ENCODE measurements around the gene DCXR.

The DCXR gene

DNA sequence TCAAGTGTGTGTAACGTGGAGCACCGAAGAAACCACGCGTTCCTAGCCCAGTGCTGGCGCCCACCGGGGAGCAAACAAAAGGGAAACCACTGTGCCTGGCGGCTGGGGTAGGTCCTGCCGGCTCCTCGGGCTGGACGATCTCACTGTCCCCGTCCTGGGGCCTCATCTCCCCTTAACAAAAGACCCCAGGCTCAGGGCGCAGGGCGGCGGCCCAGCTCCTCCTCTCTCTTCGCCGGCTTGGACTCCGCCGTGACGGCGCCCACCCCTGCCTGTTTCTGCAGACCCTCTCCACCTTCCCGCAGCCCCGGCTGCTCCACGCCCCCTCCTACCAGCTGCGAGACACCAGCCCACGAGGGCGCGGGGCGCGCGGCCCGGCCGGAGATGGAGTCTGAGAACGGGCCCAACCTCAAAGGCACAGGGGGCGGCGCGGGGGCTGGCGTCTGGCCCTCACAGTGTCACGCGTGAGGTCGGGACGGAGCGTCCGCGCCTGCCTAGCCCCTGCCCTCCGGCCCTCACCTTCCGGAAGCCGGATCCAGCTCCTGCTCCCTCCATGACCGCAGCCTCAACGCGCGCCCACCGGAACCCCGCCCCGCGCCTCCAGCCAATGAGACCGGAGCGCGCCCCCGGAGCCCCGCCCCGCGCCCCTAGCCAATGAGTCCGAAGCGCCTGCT, 15.1 kb downstream of the DCXR start, which contains the start of gene CENPX:
Gene CENPX (minus strand): TSS at position 569 of the 671 bp plus-strand sequence. CDS start 17 bp downstream, at position 552.
- DNase-seq (ENCODE audit: low read depth) = no peak

DNA sequence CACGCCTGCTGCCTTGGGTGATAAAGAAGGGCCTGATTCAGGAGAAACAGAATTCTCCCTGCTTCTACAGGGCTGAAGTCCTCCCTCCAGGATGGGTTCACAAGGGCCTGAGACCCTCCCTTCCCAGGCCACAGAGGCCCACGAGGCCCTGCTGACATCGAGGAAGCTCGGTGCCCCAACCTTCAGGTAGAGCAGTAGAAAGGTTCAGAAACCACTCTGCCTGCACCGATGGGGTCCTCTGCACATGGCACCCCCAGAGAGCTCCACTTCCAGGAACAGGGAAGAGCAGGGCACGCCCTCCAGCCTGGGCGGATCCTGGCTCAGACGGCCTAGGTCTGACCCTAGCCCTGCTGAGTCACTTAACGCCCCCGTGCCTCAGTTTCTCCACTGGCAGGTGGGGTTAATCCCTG, 15.6 kb downstream of the DCXR start:
- DNase-seq (ENCODE audit: low read depth) = no peak

DNA sequence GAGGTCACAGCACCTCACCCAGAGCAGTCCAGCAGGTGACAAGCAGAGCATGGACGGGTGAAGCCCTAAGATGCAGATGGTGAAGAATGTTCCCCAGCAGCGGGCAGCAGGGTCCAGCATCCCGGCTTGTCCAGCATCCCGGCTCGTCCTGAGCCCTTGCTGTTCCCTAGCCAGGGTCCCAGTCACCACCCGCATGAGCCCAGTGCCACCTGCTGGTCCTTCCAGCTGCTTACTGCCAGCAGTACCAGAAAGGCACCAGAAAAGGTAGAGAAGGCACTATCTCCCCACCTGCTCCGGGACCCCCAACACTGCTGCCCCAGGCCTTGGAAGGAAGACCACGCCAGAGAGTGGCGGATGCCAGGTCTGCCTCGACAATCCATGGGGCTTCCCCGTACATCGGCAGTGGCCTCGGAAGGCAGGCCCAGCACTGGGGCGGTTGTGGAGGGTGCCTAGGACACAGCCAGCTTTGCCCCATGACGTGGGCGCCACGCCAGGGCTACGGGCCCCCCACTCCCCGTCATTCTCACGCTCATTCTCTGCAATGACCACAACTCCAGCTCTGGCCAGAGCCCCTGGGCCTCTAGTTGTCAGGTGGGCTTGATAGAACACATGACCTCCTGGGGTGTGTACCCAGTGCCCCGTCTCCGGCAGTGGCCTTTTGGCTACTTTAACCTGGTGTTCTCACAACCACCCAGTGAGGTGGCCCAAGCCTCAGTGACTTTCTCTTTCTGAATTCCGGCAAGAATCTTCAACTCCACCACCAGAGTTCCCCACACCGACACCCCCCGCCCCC, 16.2 kb downstream of the DCXR start:
- DNase-seq (ENCODE audit: low read depth) = peak; percentile 60

DNA sequence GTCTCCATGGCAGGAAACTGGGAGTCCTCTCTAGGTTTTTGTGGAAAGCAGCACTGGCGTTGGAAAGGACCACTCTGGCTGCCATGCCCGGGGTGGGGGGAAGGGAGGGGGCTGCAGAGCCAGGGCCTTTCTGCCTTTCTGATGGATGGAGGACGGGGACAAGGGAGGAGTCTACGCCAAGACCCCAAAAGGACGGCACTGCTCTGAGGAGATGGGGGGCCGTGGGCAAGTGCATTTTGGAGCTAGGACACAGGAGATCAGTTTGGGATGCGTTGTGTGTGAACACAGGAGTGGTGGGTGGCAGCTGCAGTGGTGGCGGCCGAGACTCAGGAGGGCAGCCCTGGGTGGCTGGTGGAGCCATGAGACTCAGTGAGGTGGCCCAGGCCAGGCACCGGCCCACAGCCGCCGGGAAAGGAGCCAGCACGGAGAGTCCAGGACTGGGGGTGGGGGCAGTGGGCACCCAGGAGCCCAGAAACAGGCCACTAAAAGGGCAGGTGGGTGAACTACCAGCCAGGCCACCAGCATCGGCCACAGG, 16.9 kb downstream of the DCXR start:
- DNase-seq (ENCODE audit: low read depth) = no peak

DNA sequence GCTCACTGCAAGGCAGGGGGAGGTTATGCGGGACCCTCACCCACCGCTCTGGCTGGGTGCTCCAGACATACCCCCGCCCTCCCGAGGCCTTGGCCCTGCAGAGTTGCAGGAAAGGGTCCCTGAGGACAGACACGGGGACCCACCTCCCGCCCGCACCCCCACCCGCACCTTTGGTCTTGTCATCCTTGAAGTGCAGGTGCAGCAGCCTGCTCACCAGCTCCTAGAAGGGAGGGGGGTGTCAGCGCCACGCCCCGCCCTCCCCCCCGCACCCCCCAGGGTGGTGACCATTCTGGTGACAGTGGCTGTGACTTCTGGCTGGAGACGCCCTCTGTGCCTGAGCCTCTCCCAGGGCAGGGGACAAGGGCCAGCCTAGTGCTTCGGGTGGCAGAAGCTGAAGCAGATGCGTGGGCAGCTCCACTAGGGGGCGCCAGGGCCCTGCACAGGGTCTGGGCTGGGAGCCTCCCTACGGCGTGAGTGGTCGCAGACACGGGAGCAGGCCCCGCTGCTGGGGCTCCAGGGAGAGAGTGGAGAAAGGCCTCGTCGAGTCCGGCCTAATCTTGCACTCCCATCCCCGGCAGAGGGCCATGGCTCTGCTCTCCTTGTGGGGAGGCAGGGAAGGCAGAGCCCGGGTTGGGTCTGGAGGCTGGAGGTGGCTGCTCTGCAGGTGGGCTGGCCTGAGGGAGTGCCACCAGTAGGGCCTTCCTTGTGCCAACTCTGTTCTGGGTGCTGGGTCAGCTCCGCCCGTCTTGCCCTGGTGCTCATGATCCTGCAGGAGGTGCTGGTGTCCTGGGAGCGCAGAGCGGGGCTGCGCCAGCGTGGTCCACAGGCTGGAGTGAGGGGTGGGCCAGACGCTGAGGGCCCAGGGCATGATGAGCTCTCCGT, 17.6 kb downstream of the DCXR start:
- DNase-seq (ENCODE audit: low read depth) = no peak

DNA sequence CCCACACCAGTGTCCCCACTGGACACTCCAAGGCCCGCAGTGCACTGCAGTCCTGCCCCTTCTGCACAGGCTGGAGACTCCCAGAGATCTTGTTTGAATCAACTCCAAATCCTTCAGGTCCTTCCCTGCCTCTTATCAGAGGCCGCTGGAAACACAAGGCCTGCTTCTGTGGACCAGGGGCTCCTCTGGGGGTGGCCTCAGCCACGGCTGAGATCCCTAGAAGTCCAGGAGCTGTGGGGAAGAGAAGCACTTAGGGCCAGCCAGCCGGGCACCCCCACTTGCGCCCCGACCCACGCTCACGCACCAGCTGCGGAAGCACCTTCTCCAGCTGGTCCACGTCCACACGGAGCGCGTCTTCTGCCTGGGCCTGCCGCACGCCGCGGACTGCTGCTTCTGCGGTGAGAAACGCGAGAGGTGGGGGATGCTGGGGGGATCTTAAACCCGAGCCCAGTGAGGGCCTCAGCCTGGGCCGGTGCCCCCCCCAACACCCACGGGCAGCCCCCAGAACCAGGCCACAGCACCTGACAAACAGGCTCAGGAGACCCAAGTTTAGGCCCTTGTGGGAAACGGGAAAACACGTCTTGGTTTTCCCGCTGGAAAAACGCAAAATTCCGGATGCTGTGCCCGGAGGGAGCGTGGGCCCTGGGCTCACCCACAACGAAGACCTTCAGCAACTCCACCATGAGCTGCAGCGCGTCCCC, 18.4 kb downstream of the DCXR start:
- no peak for DNase-seq (ENCODE audit: low read depth)

DNA sequence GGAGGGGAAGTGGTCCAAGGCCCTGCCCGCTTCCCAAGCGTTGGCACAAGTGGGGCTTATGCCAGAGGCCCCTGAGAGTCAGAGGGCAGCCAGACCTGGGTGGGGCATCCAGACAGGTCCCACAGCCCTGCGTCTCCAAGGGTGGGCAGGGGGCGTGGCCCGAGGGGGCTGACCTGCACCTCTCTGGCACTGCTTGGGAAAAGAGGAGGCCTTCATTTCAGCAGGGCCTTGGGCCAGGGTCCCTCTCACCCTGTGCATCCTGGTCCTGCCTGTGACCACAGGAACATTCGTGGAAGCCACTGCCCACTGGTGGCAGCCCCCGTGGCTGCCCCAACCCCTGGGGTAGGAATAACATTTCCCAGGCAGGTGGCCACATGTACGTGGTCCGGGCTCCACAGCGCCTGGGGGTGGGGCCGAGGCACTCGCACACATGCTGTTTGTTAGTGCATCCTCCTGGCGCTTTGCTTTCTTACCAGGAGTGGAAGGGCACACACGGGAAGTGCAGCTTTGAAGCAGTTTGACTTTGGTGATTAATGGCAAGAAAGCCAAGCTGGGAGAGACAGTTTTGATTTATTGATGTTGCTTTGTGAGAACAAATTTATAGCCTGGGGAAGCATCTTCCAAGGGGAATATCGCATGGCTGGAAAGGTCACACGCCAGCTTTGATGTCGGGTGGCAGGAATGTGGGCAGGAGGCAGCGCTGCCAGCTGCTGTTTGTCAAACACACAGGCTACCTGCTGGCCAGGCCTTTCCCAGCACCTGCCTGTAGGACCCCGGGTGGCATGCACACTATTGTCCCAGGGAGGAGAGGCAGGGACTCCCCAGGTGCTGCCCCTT, 19.1 kb downstream of the DCXR start:
- no peak for DNase-seq (ENCODE audit: low read depth)

DNA sequence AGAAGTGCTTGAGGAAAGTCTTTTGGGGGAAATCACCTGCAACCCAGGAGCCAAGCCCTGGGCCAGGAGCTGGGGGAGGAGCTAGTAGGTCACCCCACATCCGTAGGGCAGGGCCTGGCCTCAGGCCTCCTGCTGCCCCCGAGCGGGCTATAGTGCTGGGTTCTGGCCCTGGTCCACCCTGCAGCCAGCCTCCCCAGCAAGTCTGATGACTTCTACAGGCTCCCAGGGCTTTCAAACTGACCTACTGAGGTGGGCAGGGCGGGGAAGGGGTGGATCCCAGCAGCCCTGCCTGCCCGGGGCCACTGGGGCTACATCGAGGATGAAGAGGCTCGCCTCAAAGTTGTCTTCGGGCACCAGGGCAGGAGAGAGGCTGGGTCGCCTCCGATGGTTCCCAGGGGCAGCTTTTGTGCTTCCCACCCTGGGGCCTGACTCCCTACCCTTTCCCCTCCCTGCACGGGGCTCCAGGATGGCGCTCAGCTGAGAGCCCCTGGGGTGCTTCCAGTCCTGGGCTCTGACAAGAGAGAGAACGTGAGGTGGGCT, 19.8 kb downstream of the DCXR start:
- DNase-seq (ENCODE audit: low read depth) = no peak

DNA sequence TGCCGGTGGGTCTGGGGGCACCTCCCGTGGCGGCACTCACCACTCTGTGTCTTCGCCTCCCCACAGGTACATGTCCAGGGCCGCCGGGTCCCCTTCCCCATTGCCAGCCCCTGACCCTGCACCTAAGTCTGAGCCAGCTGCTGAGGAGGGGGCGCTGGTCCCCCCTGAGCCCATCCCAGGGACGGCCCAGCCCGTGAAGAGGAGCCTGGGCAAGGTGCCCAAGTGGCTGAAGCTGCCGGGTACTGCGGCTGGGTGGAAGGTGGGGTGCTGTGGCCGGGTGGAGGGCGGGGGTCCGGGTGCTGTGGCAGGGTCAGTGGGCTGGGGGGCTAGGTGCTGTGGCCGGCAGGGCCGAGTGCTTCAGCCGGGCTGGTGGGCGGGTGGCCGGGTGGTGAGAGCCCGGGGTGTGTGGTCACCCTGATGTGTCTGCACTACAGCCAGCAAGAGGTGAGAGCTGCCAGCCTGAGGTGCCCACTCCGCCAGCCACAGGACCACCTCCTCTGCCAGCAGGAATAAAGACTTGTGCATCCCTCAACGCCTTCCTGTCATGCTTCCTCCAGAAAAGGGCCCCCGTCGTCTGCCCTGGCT, 20.5 kb downstream of the DCXR start:
- DNase-seq (ENCODE audit: low read depth) = no peak

DNA sequence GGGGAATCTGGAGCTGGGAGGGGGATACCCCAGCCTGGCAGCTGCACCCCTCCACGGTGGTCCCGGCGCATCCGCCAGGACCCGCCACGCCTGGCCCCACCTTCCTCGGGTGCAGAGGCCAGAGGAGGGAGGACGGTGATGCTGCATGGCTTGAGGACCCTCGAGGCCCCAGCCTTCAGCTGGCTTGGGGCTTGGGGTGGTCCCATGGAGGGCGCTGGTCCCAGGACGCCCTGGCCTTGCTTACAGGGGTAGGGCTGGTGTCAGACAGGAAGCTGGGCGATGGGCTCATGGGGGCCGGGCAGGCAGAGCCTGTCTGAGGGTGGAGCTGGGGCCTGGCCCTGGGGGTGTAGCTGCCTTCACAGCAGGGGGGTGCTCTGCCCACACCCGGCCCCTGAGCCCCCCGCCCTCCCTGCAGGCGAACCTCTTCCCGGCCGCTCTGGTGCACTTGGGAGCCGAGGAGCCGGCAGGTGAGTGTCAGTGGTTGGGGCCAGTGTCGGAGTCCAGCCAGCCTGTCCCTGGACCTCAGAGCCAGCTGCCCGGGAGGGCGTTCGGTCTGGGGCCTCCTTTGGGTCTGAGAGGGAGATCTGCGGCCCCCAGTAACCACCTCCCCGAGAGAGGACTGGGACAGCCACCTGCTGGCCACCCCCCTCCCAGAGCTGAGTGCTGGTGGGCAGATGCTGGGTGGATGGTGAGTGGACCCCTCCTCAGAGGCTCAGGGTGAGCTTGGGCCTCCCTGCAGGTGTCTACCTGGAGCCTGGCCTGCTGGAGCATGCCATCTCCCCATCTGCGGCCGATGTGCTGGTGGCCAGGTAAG, 21.2 kb downstream of the DCXR start:
- no peak for DNase-seq (ENCODE audit: low read depth)

DNA sequence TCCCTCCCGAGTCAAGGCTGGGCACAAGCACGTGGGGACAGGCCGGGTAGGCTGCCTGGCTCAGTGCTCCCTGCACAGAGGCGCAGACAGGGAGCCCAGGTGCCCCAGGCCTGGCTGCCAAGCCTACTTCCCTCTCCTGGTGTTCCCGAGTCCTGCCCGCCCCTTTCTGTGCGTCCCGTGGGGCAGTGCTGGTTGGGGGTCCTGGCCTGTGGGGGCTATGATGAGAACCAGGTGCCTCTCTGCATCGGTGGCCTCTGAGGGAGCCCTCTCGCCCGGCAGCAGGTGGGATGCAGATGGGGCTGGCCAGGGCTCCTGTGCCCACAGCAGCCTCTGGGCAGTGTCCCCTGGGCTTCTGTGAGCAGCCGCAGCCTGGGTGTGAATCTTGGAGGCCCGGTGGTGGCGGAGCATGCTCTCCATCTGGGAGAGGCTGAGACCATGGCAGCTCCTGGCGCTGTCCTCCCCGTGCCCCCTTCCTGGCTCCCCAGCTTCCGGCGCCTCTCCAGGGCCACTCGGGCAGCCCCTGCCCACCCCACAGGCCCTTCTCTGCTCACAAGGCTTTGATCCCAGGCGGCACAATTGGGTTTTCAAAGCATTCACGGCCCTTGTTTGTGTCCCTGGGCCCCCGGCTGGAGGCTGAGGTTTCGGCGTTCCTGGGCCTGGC, 22.1 kb downstream of the DCXR start:
- DNase-seq (ENCODE audit: low read depth) = no peak

DNA sequence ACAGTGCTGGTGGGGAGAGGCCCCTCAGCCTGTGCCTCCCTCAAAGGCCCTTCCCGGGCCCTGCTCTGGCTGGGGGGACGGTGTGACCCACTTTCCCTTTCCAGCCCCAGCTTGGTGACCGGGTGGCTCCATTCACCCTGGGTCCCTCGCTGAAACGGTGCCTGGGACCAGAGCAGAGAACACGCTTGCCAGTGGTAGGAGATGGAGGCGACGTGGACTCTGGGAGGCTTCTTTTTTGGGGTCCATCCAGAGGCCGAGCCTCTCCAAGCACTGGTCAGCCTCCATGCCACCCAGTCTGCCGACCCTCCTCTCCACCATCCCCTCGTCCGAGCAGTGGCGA, 22.6 kb downstream of the DCXR start:
- no peak for DNase-seq (ENCODE audit: low read depth)

DNA sequence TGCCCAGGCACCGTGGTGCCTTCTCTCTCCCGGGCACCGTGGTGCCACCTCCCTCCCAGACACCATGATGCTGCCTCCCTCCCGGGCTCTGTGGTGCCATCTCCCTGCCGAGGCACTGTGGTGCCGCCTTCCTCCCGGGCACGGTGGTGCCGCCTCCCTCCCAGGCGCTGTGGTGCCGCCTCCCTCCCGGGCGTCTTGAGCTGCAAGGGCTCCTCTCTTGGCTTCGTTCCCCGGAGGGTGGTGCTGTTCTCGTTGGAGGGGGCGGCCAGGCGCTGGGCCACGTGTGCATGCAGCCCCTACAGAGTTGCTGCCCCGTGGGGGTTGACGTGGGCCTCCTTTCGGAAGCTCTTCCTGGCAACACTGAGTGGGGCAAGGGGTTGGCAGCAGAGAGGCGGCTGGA, 23.1 kb downstream of the DCXR start:
- no peak for DNase-seq (ENCODE audit: low read depth)

DNA sequence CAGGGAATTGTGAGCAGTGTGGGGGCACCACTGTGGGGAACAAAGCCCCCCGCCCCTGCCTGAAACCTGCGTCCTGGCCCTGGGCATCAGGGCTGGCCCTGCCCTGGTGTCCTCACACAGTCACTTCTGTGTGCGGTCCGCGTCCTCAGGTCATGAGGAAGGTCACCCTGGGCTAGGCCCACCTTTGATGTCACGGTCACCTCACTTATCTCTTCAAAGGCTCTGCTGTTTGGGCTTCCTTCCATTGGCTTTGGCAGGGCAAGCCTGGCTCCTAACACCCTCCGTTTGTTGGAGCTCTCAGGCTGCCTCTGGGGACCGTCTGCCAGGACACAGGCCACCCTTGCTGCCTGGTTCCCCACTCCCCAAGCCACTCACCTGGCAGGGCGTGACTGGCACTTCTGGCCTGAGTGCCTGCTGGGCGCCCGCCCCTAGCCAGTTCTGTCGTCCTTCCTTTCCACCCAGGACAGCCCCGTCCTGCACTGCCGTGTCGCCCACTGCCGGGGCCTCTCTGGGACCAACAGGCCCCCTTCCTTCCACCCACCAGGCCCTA, 23.6 kb downstream of the DCXR start:
- DNase-seq (ENCODE audit: low read depth) = no peak

DNA sequence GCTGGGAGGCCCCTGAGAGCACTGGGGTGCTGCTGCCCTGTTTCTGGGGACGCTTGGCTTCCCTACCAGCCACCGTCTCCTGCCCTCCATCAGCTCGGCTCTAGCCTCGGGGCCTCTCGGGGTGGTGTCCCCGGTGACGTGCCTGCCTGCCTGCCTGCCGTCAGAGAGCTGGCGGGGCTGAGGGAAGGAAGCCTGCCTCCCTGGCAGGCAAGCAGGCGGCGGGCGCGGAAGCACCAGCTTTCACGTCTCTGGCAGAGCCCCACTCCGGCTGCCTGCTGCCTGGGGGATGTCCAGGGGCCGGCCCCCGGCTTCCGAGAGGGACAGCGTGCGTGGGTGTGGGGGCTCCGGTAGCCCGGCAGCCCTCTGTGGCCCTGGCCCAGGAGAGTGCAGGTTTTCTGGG, 24.2 kb downstream of the DCXR start:
- no peak for DNase-seq (ENCODE audit: low read depth)

DNA sequence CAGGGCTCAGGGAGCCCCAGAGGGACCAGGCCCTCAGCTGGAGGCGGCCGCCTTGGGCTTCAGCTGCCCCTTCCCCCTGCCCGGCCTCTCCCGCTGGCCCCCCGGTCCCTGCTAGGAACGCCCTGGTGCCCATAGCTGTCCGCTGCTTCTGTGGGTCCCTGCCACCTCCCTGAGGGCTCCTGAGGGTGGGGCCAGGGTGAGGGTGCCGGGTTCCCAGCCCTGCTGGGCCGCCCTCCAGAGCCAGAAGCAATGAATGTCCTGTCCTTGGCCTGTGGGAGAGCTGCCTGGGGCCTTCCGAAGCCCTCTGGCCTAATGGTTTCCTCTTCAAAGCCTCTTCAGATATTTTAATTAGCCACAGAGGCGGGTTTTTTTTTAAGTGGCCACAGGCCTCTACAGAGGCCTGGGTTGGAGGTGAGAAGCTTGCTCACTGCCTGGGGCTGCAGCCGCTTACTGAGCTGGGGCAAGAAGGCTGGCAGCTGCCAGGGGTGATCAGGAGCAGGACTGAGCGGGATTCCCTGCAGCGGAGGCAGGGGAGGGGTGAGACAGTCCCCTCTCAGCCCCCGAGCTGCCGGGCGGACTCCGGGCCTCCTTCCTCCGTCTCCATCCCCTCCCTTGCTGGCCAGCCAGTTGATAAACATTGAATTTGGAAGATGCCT, 24.7 kb downstream of the DCXR start:
- DNase-seq (ENCODE audit: low read depth) = no peak

DNA sequence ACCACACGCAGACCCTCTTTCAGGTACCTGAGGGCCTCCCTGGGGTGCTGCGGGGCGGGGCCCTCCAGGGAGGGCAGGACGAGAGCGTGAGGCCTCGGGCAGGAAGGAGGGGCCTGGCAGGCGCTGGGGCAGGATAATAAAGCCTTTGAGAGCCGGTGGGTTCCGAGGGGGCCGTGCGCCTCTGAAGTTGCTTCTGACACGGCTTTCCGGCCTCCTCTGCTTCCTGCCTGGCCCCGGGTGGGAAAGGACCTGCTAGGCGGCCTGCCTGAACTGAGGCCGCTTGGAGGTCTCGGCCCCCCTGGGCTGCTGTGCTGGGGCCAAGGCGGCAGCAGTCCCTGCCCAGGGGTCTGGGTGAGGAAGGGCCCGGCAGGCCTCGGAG, 25.2 kb downstream of the DCXR start:
- no peak for DNase-seq (ENCODE audit: low read depth)

DNA sequence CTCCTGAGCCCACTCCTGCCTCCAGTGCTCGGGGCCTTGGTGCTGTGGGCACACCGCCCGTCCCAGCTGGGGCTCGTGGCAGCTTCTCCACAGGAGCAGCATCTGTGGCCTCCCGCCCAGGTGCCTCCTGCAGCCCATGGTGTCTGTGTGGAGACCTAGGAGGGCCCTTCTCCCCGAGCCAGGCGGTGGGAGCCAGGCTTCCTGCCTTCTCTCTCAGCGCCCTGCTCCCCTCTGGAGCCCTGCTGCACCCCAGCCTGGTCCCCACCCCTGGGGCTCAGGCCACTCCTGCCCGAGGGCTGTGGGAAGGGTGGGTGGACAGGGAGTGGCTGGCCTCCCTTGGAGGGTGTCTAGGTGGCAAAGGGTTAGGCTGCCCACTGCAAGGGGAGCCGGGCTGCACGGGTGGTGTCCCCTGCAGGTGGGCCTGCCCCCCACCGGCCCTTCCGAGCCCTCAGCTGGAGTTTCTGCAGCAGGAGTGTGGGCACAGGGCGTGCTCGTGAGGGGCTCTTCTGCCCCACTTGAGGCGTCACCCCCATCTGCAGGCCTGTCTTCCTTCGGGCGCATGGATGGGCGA, 25.8 kb downstream of the DCXR start:
- no peak for DNase-seq (ENCODE audit: low read depth)
